HG02571 (cell line): ENCODE measurements around the gene SLC16A13.
A peak's percentile ranks its signal among the peaks of the same experiment; 100 is the strongest.
"Not testable (repeated sequence)": the region's sequence is repeated elsewhere in the genome, so short reads cannot be mapped to it uniquely, and the experiment has no call there.

ENCODE experiments used
- ATAC-seq: cut with Tn5 transposase; IDR thresholded peaks from one replicate; pipeline ENCODE4 v1.9.1; 2021; ENCODE audit warnings: mild to moderate bottlenecking, moderate library complexity; ENCODE audit not compliant: unreplicated experiment

SLC16A13 gene

DNA sequence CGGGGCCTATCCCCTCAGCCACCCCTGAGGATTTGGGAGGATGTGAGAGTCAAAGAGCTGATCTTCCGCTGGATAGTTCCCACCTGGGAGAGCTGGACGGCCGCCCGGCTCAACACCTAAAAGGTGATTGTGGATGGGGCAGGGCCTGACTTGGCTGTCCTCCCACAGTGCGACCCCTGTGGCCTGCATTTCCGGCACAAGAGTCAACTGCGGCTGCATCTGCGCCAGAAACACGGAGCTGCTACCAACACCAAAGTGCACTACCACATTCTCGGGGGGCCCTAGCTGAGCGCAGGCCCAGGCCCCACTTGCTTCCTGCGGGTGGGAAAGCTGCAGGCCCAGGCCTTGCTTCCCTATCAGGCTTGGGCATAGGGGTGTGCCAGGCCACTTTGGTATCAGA is 8.5 kb upstream of the SLC16A13 start:
- no peak for ATAC-seq

DNA sequence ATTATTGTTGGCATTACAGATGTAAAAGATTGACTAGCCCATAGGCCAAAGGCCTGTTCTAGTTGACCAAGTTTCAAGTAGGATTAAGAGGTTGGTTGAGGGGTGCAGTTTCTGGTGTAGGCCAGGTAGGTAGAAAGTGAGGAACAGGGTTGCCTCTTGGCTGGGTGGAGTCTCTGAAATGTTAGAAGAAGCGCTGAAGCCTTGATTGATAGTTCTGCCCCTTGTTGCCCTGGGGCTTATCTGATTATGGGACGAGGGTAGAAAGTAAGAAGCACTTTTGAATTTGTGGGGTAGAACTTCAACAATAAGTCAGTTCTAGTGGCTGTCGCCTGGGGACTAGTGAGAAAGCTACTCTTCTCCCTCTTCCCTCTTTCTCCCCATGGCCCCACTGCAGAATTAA is 6.7 kb upstream of the SLC16A13 start:
- ATAC-seq, result no peak

DNA sequence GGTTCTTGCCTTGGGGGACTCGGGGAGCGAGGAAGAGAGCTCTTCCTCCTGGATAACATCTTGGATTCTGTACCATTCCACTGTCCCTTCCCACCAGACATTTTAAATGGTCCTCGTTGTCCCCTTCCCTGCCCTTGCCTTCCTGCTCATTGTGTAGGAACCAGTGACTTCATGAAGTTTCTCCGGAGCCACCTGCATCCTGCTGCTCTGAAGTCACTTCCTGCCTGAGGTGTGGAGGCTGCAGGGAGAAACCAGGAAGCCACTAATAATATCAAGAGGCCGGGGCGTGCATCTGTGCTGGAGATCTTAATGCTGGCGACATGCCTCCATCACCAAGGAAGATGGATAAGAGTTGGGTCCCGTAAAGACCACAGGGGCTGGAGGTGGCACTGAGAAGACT is 6.2 kb upstream of the SLC16A13 start:
- no peak for ATAC-seq

DNA sequence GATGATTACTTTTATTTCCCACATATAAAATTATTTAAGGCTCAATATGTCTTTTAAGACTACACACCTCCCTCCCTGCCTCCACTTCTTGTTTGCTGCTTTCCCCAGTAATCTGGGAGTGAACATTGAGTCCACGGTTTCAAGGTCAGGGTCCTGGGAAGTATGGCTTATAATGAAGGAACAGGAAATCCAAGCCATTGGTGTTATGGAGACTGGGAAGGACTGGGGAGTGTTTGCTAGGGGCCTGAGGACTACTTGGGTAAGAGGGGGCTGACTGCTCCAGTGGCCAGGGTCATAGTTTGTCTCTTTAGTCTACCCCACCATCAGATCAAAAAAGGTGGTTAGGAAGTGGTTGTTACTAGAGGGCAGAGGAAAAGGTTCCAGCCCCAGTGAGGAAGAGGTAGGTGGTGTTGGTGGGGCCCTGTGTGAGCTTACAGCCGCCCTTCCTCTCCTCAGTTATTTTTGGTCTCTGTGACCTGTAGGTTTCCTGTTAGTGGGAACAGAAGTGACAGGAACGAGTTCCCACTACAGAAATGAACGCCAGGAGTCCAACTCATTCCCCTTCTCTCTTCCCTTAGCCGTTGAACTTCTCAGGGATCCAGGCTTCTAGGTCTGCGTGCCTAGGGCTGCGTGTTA is 742 bp upstream of the SLC16A13 start:
- peak; percentile 19 for ATAC-seq

DNA sequence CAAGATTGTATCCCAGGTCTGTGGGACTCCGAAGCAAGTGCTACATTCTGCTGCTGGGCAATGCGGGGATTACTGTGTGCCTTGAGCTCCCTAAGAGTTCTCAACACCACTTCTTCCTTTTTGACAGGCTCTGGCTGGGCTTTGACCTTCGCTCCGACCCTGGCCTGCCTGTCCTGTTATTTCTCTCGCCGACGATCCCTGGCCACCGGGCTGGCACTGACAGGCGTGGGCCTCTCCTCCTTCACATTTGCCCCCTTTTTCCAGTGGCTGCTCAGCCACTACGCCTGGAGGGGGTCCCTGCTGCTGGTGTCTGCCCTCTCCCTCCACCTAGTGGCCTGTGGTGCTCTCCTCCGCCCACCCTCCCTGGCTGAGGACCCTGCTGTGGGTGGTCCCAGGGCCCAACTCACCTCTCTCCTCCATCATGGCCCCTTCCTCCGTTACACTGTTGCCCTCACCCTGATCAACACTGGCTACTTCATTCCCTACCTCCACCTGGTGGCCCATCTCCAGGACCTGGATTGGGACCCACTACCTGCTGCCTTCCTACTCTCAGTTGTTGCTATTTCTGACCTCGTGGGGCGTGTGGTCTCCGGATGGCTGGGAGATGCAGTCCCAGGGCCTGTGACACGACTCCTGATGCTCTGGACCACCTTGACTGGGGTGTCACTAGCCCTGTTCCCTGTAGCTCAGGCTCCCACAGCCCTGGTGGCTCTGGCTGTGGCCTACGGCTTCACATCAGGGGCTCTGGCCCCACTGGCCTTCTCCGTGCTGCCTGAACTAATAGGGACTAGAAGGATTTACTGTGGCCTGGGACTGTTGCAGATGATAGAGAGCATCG is 2.4 kb downstream of the SLC16A13 start:
- ATAC-seq, result no peak

DNA sequence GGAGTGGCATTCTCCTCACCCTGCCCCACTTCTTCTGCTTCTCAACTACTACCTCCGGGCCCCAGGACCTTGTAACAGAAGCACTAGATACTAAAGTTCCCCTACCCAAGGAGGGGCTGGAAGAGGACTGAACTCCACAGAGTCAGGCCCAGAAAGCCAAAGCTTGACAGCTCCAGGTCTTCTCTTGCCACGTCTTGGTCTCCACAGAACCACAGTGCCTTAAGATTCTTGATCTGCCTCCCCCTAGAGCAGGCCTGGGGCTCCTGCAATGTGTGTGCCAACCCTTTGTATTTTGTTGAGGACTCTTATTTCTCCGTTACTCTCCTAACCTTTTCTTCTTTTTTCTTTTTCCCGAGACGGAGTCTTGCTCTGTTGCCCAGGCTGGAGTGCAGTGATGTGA is 4.0 kb downstream of the SLC16A13 start:
- no peak for ATAC-seq

DNA sequence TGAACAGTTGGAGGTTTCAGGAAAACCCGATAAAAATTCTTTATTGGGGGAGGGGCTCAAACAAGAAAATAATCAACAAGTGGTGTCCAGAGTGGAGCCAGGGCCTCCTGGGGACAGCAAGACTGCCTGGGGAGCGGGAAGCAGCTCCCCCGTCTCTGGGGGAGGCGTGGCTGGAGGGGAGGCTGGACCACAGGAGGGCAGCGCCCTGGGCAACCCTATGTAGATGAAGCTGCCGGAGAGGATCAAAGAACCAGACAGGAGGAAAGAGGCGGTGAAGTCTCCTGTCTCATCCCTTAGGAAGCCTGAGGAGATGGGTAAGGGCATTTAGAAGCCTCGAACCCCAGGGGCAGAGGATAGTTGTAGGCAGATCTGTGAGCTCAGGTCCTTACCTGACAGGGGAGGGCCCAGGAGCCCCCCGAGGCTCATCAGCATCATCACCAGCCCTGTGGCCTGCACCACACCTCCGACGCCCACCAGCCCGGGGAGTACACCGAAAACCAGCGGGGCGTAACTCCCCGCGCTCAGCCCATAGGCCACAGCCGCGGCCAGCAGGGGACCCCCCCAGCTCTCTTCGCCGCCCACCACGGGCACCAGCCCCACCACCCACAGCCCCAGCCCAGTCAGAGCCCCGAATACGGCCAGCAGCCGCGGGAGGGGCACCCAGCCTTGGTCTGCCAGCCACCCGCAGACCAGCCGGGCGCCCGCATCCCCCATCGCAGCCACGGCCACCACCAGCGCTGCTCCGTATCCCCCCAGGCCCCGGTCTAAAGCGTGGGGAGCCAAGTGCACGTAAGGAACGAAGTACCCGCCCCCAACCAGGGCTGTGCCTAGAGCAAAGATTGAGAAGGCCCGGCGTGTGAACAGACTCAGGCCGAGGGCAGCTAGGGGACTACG is 6.0 kb downstream of the SLC16A13 start:
- no peak for ATAC-seq

DNA sequence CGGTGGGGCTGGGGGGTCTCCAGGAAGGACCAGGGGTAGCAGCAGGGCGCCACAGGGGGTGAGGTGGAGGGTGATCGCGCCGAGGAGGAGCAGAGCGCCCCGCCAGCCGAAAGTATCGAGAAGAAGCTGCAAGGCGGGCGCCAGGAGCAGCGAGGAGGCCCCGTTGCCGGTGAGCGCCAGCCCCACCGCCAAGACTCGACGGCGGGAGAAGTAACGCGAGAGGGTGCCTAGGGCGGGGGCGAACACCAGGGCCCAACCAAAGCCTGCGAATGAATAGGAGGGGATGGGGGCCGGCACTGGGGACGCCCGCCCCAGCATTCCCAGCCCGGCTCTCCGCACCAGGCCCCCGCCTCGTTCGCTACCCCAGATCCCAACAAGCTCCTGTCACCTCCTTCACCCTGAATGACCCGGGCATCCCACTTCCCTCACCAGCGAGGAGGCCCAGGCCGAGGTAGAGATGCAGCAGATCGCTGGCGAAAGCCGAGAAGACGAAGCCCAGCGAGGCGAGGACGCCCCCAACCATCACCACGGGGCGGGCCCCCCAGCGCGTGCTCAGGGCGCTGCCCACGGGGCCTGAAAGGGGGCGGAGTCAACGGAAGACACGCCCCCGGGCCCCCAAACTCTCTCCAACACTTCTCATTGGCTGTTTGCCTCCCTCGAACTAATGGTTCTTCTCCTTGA is 6.8 kb downstream of the SLC16A13 start:
- ATAC-seq, result no peak

DNA sequence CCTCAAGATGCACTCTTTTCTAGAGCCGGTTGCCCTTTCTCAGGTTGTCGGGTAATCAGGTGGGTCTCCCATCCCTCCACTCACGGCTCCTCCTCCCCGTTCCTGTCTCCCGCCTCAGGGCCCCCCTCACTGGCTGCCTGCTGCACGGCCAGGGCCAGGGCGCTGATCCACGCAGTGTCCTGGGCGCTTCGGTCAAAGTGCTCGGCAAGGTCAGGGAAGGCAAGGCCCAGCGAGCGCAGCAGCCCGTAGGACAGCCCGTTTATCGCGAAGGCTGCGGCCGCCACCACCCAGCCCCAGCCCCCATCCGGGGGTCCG is 7.3 kb downstream of the SLC16A13 start:
- ATAC-seq, result no peak

DNA sequence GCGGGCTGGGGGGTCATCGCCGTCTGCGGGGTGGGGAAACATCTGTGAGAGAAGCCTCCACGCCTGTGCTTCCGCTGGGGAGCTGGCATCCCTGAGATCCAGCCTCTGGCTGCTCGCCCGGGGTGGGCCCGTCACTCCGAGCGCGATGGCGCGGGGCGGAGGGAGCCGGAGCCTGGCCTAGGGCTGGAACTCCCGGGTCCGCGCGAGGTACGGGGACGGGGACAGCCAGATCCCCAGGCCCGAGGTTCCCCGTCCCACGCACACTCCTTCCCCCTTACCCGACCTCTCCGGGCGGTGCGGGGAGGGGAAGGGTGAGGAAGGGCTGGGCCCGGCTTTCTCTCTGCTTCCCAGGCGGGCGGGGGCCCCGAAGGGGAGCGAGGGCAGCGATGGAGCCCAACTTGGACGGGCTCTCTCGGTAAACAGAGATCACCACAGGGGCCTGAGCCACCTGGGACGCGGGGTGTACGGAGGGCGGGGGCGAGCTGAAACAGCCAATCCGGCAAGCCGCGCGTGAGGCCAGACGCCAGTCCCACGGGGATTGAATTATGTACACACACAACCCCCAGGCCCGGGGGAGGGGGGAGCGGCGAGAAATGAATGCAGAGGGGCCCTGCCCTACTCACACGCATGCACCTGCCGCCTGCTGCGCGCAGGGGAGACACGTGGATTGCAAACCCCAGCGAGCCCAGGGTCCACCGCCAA is 7.8 kb downstream of the SLC16A13 start, which contains the start of gene SLC16A11:
TSS of gene SLC16A11 (minus strand) at position 596 of the 702 bp plus-strand sequence. CDS start at position 17, 579 bp downstream.
- ATAC-seq, result no peak

DNA sequence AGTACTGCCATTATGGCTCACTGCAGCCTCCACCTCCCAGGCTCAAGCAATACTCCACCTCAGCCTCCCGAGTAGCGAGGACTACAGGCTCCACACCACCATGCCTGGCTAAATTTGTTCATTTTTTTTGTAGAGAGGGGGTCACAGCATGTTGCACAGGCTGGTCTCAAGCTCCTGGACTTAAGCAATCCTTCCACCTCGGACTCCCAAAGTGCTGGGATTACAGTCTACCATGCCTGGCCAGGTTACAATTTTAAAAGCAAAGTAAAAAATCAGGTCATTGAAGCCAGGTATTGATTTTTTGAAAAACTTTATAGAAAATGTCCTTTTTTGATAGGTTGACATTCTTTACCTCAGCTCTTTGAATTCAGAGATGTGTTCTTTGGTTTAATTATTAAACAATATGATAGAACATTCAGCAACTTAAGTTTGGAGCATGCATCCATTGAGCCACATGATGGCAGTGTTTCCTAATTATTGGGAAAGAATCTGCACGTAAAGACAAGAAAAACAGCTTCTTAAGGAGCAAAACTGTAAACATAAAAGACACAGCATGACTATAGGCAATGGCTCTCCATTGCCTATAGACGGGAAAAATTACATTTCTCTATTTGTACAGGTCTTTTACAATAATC is 9.8 kb downstream of the SLC16A13 start:
- no peak for ATAC-seq

DNA sequence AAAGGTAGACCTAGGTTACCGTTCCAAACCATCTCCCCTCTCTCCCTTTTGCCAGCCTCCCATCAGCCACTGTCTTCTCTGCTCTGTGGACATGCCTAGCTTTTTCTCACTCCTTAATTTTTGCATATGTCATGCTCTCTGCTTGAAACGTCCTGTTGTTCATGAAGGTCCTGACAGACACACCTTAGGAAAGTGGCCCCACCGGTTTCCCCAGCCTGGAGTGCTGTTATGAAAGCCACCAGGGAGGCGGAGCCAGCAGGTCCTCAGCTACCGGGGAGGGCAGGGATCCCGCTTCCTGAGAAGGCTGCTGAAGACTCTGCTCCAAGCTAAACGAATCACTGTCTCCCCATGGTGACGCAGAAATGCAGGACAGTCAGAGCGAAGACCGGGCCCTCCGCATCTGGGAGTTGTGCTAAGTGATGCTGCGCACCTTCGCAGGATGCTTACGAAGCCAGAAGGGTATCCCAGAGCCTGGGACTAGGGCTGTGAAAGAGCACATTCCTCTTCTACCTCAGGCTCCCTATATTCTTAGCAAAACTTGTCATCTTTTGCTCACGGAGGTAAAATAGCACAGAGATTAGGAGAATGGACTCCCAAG is 10.4 kb downstream of the SLC16A13 start:
- no peak for ATAC-seq

DNA sequence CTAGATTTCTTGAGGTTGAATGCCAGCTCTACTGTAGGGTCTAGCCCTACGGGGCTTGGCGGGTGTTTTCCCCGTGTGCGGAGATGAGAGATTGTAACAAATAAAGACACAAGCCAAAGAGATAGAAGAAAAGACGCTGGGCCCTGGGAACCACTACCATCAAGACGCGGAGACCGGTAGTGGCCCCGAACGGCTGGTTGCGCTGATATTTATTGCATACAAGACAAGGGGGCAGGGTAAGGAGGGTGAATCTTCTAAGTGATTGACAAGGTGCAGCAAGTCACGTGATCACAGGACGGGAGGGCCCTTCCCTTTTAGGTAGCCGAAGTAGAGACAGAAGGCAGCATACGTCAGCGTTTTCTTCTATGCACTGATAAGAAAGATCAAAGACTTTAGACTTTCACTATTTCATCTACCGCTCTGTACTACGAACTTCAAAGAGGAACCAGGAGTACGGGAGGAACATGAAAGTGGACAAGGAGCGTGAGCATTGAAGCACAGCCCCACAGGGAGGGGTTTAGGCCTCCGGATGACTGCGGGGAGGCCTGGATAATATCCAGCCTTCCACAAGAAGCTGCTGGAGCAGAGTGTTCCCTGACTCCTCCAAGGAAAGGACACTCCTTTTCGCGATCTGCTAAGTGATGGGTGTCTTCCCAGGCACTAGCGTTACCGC is 11.0 kb downstream of the SLC16A13 start:
- ATAC-seq, result not testable (repeated sequence)

DNA sequence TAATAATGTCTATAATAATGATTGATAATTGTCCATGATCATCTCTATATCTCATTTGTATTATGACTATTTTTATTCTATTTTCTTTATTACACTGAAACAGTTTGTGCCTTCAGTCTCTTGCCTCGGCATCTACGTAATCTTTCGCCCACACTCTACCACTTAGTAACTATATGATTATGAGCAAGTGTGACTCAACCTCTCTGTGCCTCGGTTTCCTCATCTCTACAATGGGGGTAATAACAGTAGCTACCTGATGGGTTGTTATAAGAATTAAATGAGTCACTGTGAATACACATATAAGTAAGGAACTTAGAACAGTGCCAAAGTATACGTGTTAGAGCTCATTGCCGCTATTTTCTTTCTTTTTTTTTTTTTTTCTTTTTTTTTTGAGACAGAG is 11.8 kb downstream of the SLC16A13 start:
- ATAC-seq, result no peak

DNA sequence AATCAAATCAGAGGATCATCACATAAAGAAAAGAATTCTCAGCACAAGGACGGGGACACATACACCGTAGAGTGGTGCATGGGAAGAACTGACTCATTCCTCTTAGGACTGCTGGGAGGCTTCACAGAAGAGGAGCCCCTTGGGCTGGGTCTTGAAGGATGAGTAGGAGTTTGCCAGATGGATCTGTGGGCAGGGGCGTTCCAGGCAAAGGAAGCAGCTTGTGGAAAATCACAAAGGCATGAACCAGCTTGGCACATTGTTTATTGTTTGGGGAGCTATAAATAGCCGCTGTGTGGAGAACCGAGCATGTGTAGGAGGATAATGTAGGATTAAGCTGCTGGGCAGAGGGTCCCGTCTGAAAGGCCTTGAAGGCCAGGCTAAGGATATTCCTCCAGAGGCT is 13.2 kb downstream of the SLC16A13 start:
- ATAC-seq, result no peak

DNA sequence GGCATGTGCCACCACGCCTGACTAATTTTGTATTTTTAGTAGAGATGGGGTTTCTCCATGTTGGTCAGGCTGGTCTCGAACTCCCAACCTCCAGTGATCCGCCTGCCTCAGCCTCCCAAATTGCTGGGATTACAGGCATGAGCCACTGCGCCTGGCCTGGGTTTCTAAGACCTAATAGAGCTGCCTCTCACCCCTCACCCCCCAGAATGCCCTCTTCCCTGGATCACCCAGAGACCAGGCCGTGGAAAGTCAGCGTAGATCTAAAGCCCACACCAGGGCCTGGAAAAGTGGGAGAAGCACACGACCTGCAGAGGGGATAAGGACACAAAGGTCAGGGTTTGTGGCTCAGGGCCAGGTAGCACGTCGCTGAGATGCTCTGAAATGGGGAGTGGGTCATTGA is 14.8 kb downstream of the SLC16A13 start:
- ATAC-seq, result not testable (repeated sequence)

DNA sequence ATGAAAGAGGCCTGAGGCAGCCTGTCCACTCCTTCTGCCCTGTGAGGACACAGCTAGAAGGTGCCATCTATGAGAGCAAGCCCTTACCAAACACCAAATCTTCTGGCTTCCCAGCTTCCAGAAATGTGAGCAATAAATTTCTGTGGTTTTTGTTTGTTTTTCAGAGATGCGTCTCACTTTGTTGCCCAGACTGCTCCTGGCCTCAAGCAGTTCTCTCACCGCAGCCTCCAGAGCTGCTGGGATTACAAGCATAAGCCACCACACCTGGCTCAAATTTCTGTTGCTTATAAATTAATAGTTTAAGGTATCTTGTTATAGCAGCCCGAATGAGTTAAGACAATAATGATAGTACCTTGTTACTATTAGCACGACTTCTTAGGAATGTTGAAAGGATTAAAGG is 20.6 kb downstream of the SLC16A13 start:
- no peak for ATAC-seq

DNA sequence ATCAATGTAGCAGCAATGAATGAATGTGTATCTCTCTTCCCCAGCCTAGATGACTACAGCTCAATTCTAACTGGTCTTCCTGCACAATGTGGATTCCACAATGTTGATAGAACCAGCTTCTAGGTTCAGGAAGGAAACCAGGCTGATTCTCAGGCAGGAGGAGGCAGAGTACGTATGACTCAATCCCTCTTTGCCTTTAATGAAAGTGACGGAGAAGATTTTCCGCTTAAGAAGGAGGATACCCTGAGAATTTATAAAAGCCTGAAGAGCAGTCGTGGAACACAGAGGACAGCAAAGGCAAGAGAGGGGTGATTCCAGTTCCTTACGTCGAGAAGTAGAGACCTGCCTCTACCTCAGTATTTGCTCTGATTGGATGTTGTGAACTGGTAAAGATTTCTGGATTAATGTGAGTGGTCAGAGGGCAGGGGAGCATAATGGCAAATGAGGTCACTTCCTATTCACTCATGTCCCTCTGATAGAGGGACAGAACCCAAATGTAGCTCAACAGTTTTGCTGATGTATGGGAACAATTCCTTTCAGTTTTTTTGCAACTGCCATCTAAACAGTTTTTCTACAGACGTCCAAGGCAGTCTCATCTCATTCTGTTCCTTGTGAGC is 23.1 kb downstream of the SLC16A13 start:
- no peak for ATAC-seq
